K562 (cell line): ENCODE results near the gene SPAM1. TPM values are rescaled to one million over a fixed set of nuclear protein-coding genes. Genes with fewer than 3 reads are reported as not detected.

Experiments used
- ATF4 ChIP-seq: fragments of 450-650 bp; formaldehyde crosslinking; IDR thresholded peaks from 2 replicates; pipeline ENCODE4 v1.4.0; 2022; ENCODE audit warnings: mild to moderate bottlenecking, moderate library complexity
- BCOR ChIP-seq: fragments of 450-650 bp; IDR thresholded peaks from 2 replicates; pipeline ENCODE4 v1.6.1; 2016
- CBFA2T2 ChIP-seq: fragments of 450-650 bp; conservative IDR thresholded peaks from 2 replicates; pipeline ENCODE4 v1.6.1; 2017; ENCODE audit warnings: mild to moderate bottlenecking
- E2F6 ChIP-seq, 2 experiments: IDR thresholded peaks; 2 replicates each; pipeline ENCODE4 v1.6.1; 2011; ENCODE audit warnings: borderline replicate concordance in 1 of 2, control low read depth in 1 of 2, low read depth in 1 of 2, low read length in 1 of 2, mild to moderate bottlenecking in 1 of 2, mixed read lengths in 1 of 2, moderate library complexity in 1 of 2; ENCODE audit not compliant: insufficient read depth in 1 of 2, insufficient read length in 1 of 2, poor library complexity in 1 of 2, severe bottlenecking in 1 of 2; ENCODE audit errors: extremely low read depth in 1 of 2
- FOXM1 ChIP-seq, 2 experiments: fragments of 450-650 bp in 1 of 2; sonication (generic) in 1 of 2; formaldehyde crosslinking in 1 of 2; IDR thresholded peaks; 2 replicates each; pipeline versions ENCODE4 v1.6.1 to v1.9.0; 2017 to 2022; ENCODE audit warnings: low read depth in 2 of 2, mild to moderate bottlenecking in 2 of 2, missing genetic modification reagents in 1 of 2, moderate library complexity in 1 of 2
- HDAC2 ChIP-seq: fragments of 450-650 bp; IDR thresholded peaks from 2 replicates; pipeline ENCODE4 v1.6.1; 2016; ENCODE audit warnings: mild to moderate bottlenecking
- HMGN3 ChIP-seq: IDR thresholded peaks from 2 replicates; pipeline ENCODE4 v1.6.1; 2011; ENCODE audit warnings: borderline replicate concordance, low read depth, mild to moderate bottlenecking, mixed read lengths, low read length; ENCODE audit not compliant: insufficient read length; ENCODE audit errors: extremely low read depth
- MCM2 ChIP-seq: fragments of 450-650 bp; IDR thresholded peaks from 2 replicates; pipeline ENCODE4 v1.6.1; 2017; ENCODE audit warnings: low read depth, mild to moderate bottlenecking
- MEF2D ChIP-seq: conservative IDR thresholded peaks from 2 replicates; pipeline ENCODE4 v1.6.1; 2016; ENCODE audit warnings: low read depth, missing genetic modification characterization, missing compliant biosample characterization
- PHF20 ChIP-seq: fragments of 450-650 bp; IDR thresholded peaks from 2 replicates; pipeline ENCODE4 v1.6.1; 2018; ENCODE audit not compliant: partially characterized antibody
- SMAD2 ChIP-seq: fragments of 150-350 bp; IDR thresholded peaks from 2 replicates; pipeline ENCODE4 v1.6.1; 2014; ENCODE audit warnings: low read depth, mild to moderate bottlenecking, low read length
- TEAD2 ChIP-seq: fragments of 450-650 bp; IDR thresholded peaks from 2 replicates; pipeline ENCODE4 v1.6.1; 2016; ENCODE audit warnings: missing genetic modification characterization, control low read depth, missing compliant biosample characterization
- TRIM28 ChIP-seq: fragments of 450-650 bp; IDR thresholded peaks from 2 replicates; pipeline ENCODE4 v1.6.1; 2017
- U2AF2 ChIP-seq: fragments of 200-400 bp; formaldehyde crosslinking; optimal IDR thresholded peaks from 2 replicates; pipeline ENCODE3; 2017; ENCODE audit warnings: low read depth, mild to moderate bottlenecking, low read length
- XRCC3 ChIP-seq: fragments of 450-650 bp; IDR thresholded peaks from 2 replicates; pipeline ENCODE4 v1.6.1; 2017; ENCODE audit warnings: mild to moderate bottlenecking, moderate library complexity
- ZNF212 ChIP-seq: fragments of 450-650 bp; formaldehyde crosslinking; IDR thresholded peaks from 2 replicates; pipeline ENCODE4 v1.4.0; 2020; ENCODE audit warnings: mild to moderate bottlenecking
- ZNF3 ChIP-seq: fragments of 250-450 bp; sonication (Bioruptor Pico); IDR thresholded peaks from 2 replicates; pipeline ENCODE4 v1.5.0; 2021; ENCODE audit warnings: mild to moderate bottlenecking, moderate library complexity
- ZNF518B ChIP-seq: fragments of 250-450 bp; sonication (Bioruptor Pico); IDR thresholded peaks from 2 replicates; pipeline ENCODE4 v1.5.0; 2021; ENCODE audit warnings: mild to moderate bottlenecking, moderate library complexity
- ZNF583 ChIP-seq: fragments of 250-450 bp; sonication (Bioruptor Pico); IDR thresholded peaks from 2 replicates; pipeline ENCODE4 v1.4.0; 2020
- ZNF584 ChIP-seq: fragments of 200-800 bp; sonication (Bioruptor generic); IDR thresholded peaks from 2 replicates; pipeline ENCODE4 v1.6.1; 2016; ENCODE audit warnings: low read depth, mild to moderate bottlenecking, missing genetic modification characterization, missing compliant biosample characterization
- ZNF644 ChIP-seq: fragments of 200-800 bp; sonication (Bioruptor generic); IDR thresholded peaks from 2 replicates; pipeline ENCODE4 v1.6.1; 2016; ENCODE audit warnings: low read depth, missing genetic modification characterization, missing compliant biosample characterization
- ZNF668 ChIP-seq: fragments of 250-450 bp; sonication (Bioruptor Pico); IDR thresholded peaks from 2 replicates; pipeline ENCODE4 v1.8.0; 2022; ENCODE audit warnings: mild to moderate bottlenecking, inconsistent platforms
- ZNF696 ChIP-seq: fragments of 250-450 bp; sonication (Bioruptor Pico); conservative IDR thresholded peaks from 2 replicates; pipeline ENCODE4 v1.4.0; 2020; ENCODE audit warnings: mild to moderate bottlenecking, moderate library complexity
- ZSCAN29 ChIP-seq: fragments of 450-650 bp; IDR thresholded peaks from 2 replicates; pipeline ENCODE4 v1.6.1; 2017
- ZZZ3 ChIP-seq: fragments of 450-650 bp; IDR thresholded peaks from 2 replicates; pipeline ENCODE4 v1.6.1; 2016; ENCODE audit warnings: antibody characterized with exemption, mild to moderate bottlenecking, moderate library complexity
- polyA plus RNA-seq, 8 experiments: library from polyadenylated mRNA; depleted of rRNA in 4 of 8; stranded (reverse) in 5 of 8; unstranded in 3 of 8; fragments of >200 nt; fragmentation: Nextera tagmentation in 2 of 8; fragmentation: Illumina TruSeq in 1 of 8; extraction: Ambion mirVana in 2 of 8; extraction: Trizol in 1 of 8; gene quantifications; 2 replicates each; pipeline versions ENCODE4 v1.2.1 to v1.2.3, GENCODE V29; 2011 to 2014; ENCODE audit warnings: inconsistent platforms in 1 of 8, missing spikeins in 1 of 8
- total RNA-seq, 7 experiments: library from RNA; depleted of rRNA in 6 of 7; stranded (reverse); fragments of >200 nt in 6 of 7; fragmentation: Illumina TruSeq in 2 of 7; extraction: Trizol in 2 of 7; gene quantifications; 2 replicates each; pipeline versions ENCODE4 v1.2.1 to v1.2.3, GENCODE V29; 2011 to 2021; ENCODE audit warnings: low replicate concordance in 1 of 7

Gene SPAM1
- total and polyA plus RNA-seq, 9 of the 15 experiments (the other 6 are each of a cell fraction or from before 2014, with no cell fraction given) = not detected

DNA sequence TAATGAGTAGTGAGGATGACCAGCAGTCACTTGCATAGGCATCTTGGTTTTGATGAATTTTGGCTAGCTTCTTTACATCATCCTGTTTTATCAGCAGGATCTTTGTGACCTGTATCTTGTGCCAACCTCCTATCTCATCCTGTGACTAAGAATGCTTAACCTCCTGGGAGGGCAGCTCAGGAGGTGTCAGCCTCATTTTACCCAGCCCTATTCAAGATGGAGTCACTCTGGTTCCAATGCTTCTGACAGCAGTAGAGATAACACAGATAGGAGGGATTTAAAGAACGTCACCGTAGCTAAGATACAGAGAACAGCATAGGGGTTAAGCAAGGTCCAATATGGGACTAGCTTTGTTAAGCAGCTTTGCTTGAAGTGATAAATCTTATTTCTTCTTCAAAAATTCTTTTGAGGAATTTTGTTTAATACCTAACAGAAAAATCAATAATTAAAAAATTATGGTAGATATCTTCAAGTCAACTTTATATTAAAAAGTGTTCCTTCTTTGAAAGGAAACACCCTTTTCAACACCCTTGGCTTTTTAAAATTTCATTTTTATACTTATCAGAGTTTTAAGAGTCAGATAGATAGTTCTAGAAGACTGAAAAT, 68.0 kb downstream of the SPAM1 start (continued):
- TF ChIP-seq E2F6 (IDR thresholded peaks at IDR 0.05; ENCODE audit: borderline replicate concordance in 1 of 2, extremely low read depth in 1 of 2, insufficient read depth in 1 of 2, insufficient read length in 1 of 2, low read depth in 1 of 2, low read length in 1 of 2, poor library complexity in 1 of 2, severe bottlenecking in 1 of 2) = no peak
- TF ChIP-seq ZZZ3 = no peak
- TF ChIP-seq ZNF518B (CRISPR knock-in tag) = peak; percentile 86; the same call in 1 of the 2 replicates
- TF ChIP-seq TEAD2 = peak; percentile 62; the same call in 1 of the 2 replicates
- TF ChIP-seq ZNF696 (CRISPR knock-in tag) = no peak
- peak; percentile 96 for TF ChIP-seq ZNF583 (CRISPR knock-in tag)
- no peak for TF ChIP-seq TRIM28
- peak; percentile 94 for TF ChIP-seq ZNF644 (tag)
- TF ChIP-seq ZNF212 (CRISPR knock-in tag) = peak; percentile 98
- no peak for TF ChIP-seq BCOR
- TF ChIP-seq MEF2D (tag) = peak; percentile 78
- no peak for TF ChIP-seq SMAD2
- TF ChIP-seq CBFA2T2 = no peak
- peak; percentile 93; the same call in 1 of the 2 replicates for TF ChIP-seq ZNF668 (CRISPR knock-in tag)
- peak; percentile 98 for TF ChIP-seq ZNF584
- no peak for TF ChIP-seq U2AF2
- TF ChIP-seq ZNF3 = peak; percentile 83; the same call in 1 of the 2 replicates
- peak; percentile 88 for TF ChIP-seq ATF4 (CRISPR knock-in tag)
- no peak for TF ChIP-seq ZSCAN29
- no peak for TF ChIP-seq HMGN3
- TF ChIP-seq FOXM1 (IDR thresholded peaks at IDR 0.05; ENCODE audit: low read depth) = no peak
- no peak for TF ChIP-seq FOXM1 (CRISPR knock-in tag; IDR thresholded peaks at IDR 0.05; ENCODE audit: low read depth)
- no peak for TF ChIP-seq PHF20
- no peak for TF ChIP-seq HDAC2
- no peak for TF ChIP-seq MCM2
- TF ChIP-seq XRCC3 = no peak
